ENCODE data around the gene ADAMTS13.

- TF ChIP-seq CTCF (IDR thresholded peaks at IDR 0.05; ENCODE audit: low read length) (no peak), EZH2 (IDR thresholded peaks at IDR 0.05; ENCODE audit: borderline replicate concordance, low read length) (no peak)
Measured at GRCh38 chr9:133470988-133471387, 48.8 kb downstream of the ADAMTS13 start.
